Karpas-422 (cell line): ENCODE measurements around the gene GPR160. TPM values are rescaled to one million over a fixed set of nuclear protein-coding genes. Genes with fewer than 3 reads are reported as not detected.
"Not testable (repeated sequence)": the region's sequence is repeated elsewhere in the genome, so short reads cannot be mapped to it uniquely, and the experiment has no call there.

Experiments
- DNase-seq: peaks from one replicate; pipeline ENCODE4 v3.0.0-alpha.2; 2015
- H2AFZ ChIP-seq: fragments of 200-600 bp; sonication (generic); 2 replicates; pipeline ENCODE4 v1.6.1; 2014; ENCODE audit warnings: antibody characterized with exemption, low read length, mixed read lengths
- H3K27ac ChIP-seq: fragments of 200-600 bp; sonication (generic); 2 replicates; pipeline ENCODE4 v1.5.1; 2014; ENCODE audit warnings: mild to moderate bottlenecking, low read length, moderate library complexity
- H3K27me3 ChIP-seq: fragments of 200-600 bp; sonication (generic); 2 replicates; pipeline ENCODE4 v1.6.1; 2014; ENCODE audit warnings: low read length, mixed read lengths
- H3K36me3 ChIP-seq: fragments of 200-600 bp; sonication (generic); 2 replicates; pipeline ENCODE4 v1.6.1; 2014; ENCODE audit warnings: low read length, mixed read lengths; ENCODE audit not compliant: insufficient read depth
- H3K4me1 ChIP-seq: fragments of 200-600 bp; sonication (generic); 2 replicates; pipeline ENCODE4 v1.6.1; 2014; ENCODE audit warnings: mild to moderate bottlenecking, low read length, mixed read lengths
- H3K4me2 ChIP-seq: fragments of 200-600 bp; sonication (generic); 2 replicates; pipeline ENCODE4 v1.6.1; 2014; ENCODE audit warnings: low read length, low read depth, mild to moderate bottlenecking; ENCODE audit not compliant: poor library complexity, severe bottlenecking
- H3K4me3 ChIP-seq: fragments of 200-600 bp; sonication (generic); 2 replicates; pipeline ENCODE4 v1.5.1; 2014; ENCODE audit warnings: mild to moderate bottlenecking, antibody characterized with exemption, low read length, mixed read lengths
- H3K79me2 ChIP-seq: fragments of 200-600 bp; sonication (generic); 2 replicates; pipeline ENCODE4 v1.6.1; 2014; ENCODE audit warnings: mild to moderate bottlenecking, low read length, mixed read lengths
- H3K9ac ChIP-seq: fragments of 200-600 bp; sonication (generic); 2 replicates; pipeline ENCODE4 v1.6.0; 2014; ENCODE audit warnings: low read length
- H3K9me2 ChIP-seq: fragments of 200-600 bp; sonication (generic), shearing (Covaris generic); replicated peaks from 2 replicates; pipeline ENCODE4 v1.6.0; 2014; ENCODE audit warnings: mild to moderate bottlenecking, low read length, moderate library complexity; ENCODE audit not compliant: insufficient read depth
- H3K9me3 ChIP-seq: fragments of 300-700, 200-600 bp; sonication (generic); 2 replicates; pipeline ENCODE4 v1.6.1; 2014; ENCODE audit warnings: low read length, mixed read lengths
- H4K20me1 ChIP-seq: fragments of 200-600 bp; sonication (generic); 2 replicates; pipeline ENCODE4 v1.6.1; 2014; ENCODE audit warnings: mild to moderate bottlenecking, antibody characterized with exemption, low read length, low read depth; ENCODE audit not compliant: insufficient read depth
- total RNA-seq: library from RNA; depleted of rRNA; stranded (reverse); fragments of >200 nt; shearing (Covaris generic); gene quantifications from 2 replicates; pipeline ENCODE4 v1.2.3, GENCODE V29; 2014; ENCODE audit warnings: low replicate concordance

The GPR160 gene
- total RNA-seq, 1 experiment from 2014 or later: 94.6 TPM

DNA sequence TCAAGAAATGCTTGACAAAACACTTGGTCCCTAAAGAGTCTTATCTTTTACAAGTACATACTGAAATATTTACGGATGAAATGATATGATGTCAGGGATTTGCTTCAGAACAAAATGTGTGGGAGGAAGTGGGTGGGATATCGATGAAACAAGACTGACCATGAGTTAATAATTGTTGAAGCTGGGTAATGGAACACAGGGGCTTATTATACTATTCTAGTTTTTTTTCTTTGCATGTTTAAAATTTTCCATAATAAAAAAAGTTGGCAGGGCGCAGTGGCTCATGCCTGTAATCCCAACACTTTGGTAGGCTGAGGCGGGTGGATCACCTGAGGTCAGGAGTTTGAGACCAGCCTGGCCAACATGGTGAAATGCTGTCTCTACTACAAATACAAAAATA is 18.5 kb upstream of the GPR160 start:
- H4K20me1 ChIP-seq, H3K36me3 ChIP-seq, H3K79me2 ChIP-seq, H3K9ac ChIP-seq, H3K4me2 ChIP-seq, H3K9me2 ChIP-seq, H2AFZ ChIP-seq, H3K27ac ChIP-seq, H3K4me1 ChIP-seq, H3K27me3 ChIP-seq, H3K9me3 ChIP-seq, H3K4me3 ChIP-seq, DNase-seq: not testable (repeated sequence)

DNA sequence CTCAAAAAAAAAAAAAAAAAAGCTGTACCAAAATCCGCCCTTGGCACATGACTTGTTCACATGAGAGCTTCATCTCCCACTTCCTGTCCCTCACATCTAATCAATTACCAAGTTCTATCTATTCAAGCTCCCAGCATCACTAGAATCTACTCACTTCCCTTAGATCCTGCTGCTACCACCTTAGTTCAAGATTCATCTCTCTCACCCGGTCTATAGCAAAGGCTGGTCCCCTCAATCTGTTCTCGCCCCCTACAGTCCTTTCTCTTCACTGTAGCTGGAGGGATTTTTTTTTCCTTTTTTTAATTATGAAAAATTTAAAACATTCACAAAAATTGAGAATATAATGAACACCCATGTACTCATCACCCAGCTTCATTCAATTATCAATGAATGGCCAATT is 16.7 kb upstream of the GPR160 start:
- Histone ChIP-seq H2AFZ (no peak overlapping the region), H3K9me2 (no peaks in the 10 kb centered on the region), H3K4me1 (peaks cover 6% of the 10 kb centered on the region; the same call in 1 of the 2 replicates), H3K9me3 (no peaks in the 10 kb centered on the region), H3K27ac (no peak overlapping the region), H4K20me1 (no peaks in the 10 kb centered on the region), H3K9ac (no peak overlapping the region), H3K79me2 (no peaks in the 10 kb centered on the region), H3K4me2 (no peak overlapping the region), H3K27me3 (no peaks in the 10 kb centered on the region), H3K4me3 (no peak overlapping the region), H3K36me3 (no peaks in the 10 kb centered on the region)
- peak; percentile 74 for DNase-seq

DNA sequence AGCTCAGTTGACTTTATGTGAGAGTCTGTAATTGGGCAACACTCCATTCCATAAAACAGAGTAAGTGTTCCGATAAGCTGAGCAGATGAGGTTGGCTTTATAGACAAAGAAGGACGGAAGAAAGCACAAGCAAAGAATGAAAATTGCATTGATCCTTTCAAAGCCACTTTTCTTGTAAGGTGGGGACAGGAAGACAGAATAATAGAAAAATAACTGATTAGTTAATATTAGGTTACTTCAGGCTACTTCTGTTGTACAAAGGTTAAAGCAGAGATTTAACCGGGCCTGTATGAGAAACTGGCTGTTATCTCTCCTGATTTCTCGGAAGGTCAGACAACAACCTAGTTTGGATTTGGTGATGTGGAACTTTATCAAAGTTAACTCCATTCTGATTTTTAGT is 15.5 kb upstream of the GPR160 start:
- no peaks in the 10 kb centered on the region for H3K9me2 ChIP-seq

DNA sequence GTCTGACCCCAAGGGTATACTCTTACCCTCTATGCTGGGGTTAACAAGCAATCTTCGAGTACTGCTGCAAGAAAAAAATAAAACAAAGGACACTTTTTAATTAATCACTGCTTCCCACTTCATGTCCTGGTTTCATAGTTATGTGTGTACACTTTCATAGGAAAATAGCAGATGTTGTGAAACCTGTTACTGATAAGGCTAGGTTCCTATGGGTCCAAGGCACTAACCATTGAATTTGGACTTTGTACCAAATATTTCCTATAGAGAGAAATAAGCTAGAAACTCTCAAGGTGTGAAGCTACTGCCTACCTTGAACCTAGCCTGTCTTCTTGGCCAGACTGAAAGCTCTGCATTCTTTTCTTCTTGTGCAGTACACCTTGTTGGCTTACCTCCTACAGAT is 14.6 kb upstream of the GPR160 start:
- Histone ChIP-seq H3K9me3 (no peaks in the 10 kb centered on the region), H2AFZ (no peak overlapping the region), H3K9me2 (no peaks in the 10 kb centered on the region), H3K27me3 (no peaks in the 10 kb centered on the region), H3K36me3 (no peaks in the 10 kb centered on the region), H3K79me2 (no peaks in the 10 kb centered on the region), H3K4me3 (no peak overlapping the region), H3K9ac (no peak overlapping the region), H3K4me1 (peaks cover 6% of the 10 kb centered on the region; the same call in 1 of the 2 replicates), H3K27ac (no peak overlapping the region), H4K20me1 (no peaks in the 10 kb centered on the region), H3K4me2 (no peak overlapping the region)
- no peak for DNase-seq

More for the DNA sequence above, 15.5 kb upstream of the GPR160 start:
- H3K4me3 ChIP-seq: no peak overlapping the region
- H3K36me3 ChIP-seq: no peaks in the 10 kb centered on the region
- no peak for DNase-seq
- no peaks in the 10 kb centered on the region for H3K27me3 ChIP-seq
- no peaks in the 10 kb centered on the region for H4K20me1 ChIP-seq
- H3K9me3 ChIP-seq: no peaks in the 10 kb centered on the region
- no peak overlapping the region for H2AFZ ChIP-seq
- no peak overlapping the region for H3K27ac ChIP-seq
- no peak overlapping the region for H3K4me2 ChIP-seq
- H3K9ac ChIP-seq: no peak overlapping the region
- peaks cover 6% of the 10 kb centered on the region; the same call in 1 of the 2 replicates for H3K4me1 ChIP-seq
- H3K79me2 ChIP-seq: no peaks in the 10 kb centered on the region

DNA sequence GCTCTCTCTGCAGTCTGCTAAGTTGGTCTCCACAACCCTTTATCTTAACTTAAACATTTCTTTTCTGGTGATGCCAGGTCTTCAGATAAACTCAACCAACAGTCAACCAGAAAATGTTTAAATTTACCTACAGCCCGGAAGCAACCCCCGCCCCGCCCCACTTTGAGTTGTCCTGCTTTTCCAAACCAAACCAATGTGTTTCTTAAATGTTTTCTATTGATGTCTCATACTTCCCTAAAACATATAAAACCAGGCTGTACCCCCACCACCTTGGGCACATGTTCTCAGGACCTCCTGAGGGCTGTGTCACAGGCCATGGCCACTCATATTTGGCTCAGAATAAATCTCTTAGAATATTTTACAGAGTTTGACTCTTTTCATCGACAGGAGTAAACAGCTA is 13.2 kb upstream of the GPR160 start:
- H3K4me2 ChIP-seq: no peak overlapping the region
- H3K4me1 ChIP-seq: peaks cover 6% of the 10 kb centered on the region; the same call in 1 of the 2 replicates
- H3K9me2 ChIP-seq: no peaks in the 10 kb centered on the region

DNA sequence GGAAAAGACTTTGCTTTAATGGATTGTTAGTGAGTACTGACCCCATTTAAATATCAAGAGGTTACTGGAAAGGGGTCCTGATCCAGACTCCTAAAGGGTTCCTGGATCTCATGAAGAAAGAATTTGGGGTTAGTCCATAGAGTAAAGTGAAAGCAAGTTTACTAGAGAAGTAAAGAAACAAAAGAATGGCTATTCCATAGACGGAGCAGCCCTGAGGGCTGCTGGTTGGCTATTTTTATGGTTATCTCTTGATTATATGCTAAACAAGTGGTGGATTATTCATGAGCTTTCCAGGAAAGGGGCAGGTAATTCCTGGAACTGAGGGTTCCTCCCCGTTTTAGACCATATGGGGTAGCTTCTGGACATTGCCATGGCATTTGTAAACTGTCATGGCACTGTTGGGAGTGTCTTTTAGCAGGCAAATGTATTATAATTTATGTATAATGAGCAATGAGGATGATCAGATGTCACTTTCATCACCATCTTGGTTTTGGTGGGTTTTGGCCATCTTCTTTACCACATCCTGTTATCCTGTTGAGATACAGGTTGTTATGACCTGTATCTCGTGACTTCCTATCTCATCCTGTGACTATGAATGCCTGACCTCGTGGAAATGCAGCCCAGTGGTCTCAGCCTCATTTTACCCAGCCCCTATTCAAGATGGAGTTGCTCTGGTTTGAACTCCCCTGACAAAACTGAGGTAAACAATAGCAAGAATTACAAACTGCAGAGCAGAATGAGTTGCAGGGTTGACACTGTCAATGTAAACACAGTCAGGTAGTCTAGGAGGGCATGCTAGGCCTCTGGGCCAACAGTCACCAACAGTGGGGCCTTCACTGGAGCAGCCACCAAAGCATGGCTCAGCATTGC is 10.3 kb upstream of the GPR160 start:
- Histone ChIP-seq H3K9me2 (no peaks in the 10 kb centered on the region), H4K20me1 (no peaks in the 10 kb centered on the region), H3K79me2 (no peaks in the 10 kb centered on the region), H3K27me3 (no peaks in the 10 kb centered on the region), H3K36me3 (no peaks in the 10 kb centered on the region), H3K27ac (no peak overlapping the region), H3K4me3 (no peak overlapping the region), H3K4me1 (no peaks in the 10 kb centered on the region), H3K4me2 (no peak overlapping the region), H2AFZ (no peak overlapping the region), H3K9me3 (no peaks in the 10 kb centered on the region), H3K9ac (no peak overlapping the region)
- no peak for DNase-seq

More for the DNA sequence above, 13.2 kb upstream of the GPR160 start:
- H3K4me3 ChIP-seq: no peak overlapping the region
- H4K20me1 ChIP-seq: no peaks in the 10 kb centered on the region
- no peak overlapping the region for H3K9ac ChIP-seq
- no peaks in the 10 kb centered on the region for H3K36me3 ChIP-seq
- H3K9me3 ChIP-seq: no peaks in the 10 kb centered on the region
- DNase-seq: no peak
- no peaks in the 10 kb centered on the region for H3K79me2 ChIP-seq
- H3K27me3 ChIP-seq: no peaks in the 10 kb centered on the region
- no peak overlapping the region for H3K27ac ChIP-seq
- no peak overlapping the region for H2AFZ ChIP-seq

DNA sequence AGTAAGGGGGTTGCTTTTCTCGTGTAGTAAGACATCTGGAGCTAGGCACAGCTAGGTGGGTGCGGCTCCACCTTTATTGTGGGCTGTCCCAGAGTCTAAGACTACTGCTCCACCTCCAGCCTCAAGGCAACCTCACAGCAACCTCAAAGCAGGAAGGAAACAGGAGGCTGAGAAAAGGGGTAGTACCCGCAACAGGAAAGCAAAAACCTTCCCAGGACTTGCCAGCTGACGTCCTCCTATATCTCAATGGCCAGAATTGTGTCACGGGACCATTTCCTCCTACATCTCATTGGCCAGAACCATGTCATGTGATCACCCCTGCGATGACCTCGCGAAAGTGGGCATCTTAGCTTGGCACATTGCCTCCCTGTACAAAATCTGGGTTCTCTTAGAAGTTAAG is 4.3 kb upstream of the GPR160 start:
- H3K9me2 ChIP-seq: no peaks in the 10 kb centered on the region
- H2AFZ ChIP-seq: no peak overlapping the region
- H3K4me1 ChIP-seq: peaks cover 7% of the 10 kb centered on the region
- H4K20me1 ChIP-seq: no peaks in the 10 kb centered on the region
- DNase-seq: no peak
- no peak overlapping the region for H3K9ac ChIP-seq
- no peaks in the 10 kb centered on the region for H3K27me3 ChIP-seq
- no peak overlapping the region for H3K27ac ChIP-seq
- H3K36me3 ChIP-seq: no peaks in the 10 kb centered on the region
- H3K4me2 ChIP-seq: no peak overlapping the region
- H3K79me2 ChIP-seq: peaks cover 5% of the 10 kb centered on the region; the same call in 1 of the 2 replicates
- no peak overlapping the region for H3K4me3 ChIP-seq
- no peaks in the 10 kb centered on the region for H3K9me3 ChIP-seq

DNA sequence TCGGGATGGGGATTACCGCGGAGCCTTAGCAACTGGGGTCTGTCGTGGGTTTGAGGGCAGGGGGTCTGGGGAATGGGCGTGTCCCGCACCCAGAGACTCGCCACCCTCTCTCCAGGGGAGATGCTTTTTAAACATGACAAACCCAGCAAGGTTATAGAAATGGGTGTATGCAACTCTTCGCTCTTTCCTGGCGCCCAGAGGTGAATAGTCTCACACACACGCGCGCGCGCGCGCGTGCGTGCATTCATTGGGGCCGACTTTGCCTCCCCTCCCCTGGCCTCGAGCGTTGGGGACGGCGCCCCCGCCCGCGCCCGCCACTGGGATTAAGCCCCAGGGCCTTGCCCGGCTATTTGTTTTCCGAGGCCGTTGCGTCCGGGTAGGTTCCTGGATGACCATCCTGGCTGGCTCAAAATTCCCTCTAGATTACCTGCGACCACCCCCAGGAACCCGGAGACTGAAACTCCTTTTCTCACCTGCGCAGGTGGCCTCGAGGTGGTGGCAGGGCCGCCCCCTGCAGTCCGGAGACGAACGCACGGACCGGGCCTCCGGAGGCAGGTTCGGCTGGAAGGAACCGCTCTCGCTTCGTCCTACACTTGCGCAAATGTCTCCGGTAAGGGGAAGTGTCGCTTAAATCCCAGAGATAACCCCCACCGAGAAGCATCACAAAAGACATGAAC is 777 bp downstream of the GPR160 start:
- Histone ChIP-seq H3K79me2 (peaks cover 24% of the 10 kb centered on the region), H3K4me1 (peaks cover 31% of the 10 kb centered on the region), H2AFZ (peak overlapping the region; percentile 91), H3K36me3 (no peaks in the 10 kb centered on the region), H3K27ac (peak overlapping the region; percentile 52), H3K9ac (peak overlapping the region; percentile 85), H3K4me3 (peak overlapping the region; percentile 94), H3K9me2 (no peaks in the 10 kb centered on the region), H4K20me1 (no peaks in the 10 kb centered on the region), H3K9me3 (no peaks in the 10 kb centered on the region), H3K27me3 (no peaks in the 10 kb centered on the region), H3K4me2 (peak overlapping the region; percentile 87)
- DNase-seq: peak; percentile 67
